IPS-15b (cell line): ENCODE results near the gene TBC1D10A.

ENCODE experiments used
- H3K27me3 ChIP-seq: one replicate; pipeline ENCODE4 v1.6.1; 2013; ENCODE audit warnings: low read length; ENCODE audit not compliant: control insufficient read depth, insufficient read depth
- H3K36me3 ChIP-seq: one replicate; pipeline ENCODE4 v1.6.1; 2013; ENCODE audit warnings: low read length; ENCODE audit not compliant: control insufficient read depth, insufficient read depth
- H3K4me1 ChIP-seq: one replicate; pipeline ENCODE4 v1.6.1; 2013; ENCODE audit warnings: mild to moderate bottlenecking, low read length; ENCODE audit not compliant: control insufficient read depth, insufficient read depth
- H3K4me3 ChIP-seq: one replicate; pipeline ENCODE4 v1.5.1; 2013; ENCODE audit warnings: low read depth, low read length
- H3K9ac ChIP-seq: one replicate; pipeline ENCODE4 v1.6.1; 2013; ENCODE audit warnings: low read depth, mild to moderate bottlenecking, low read length
- H3K9me3 ChIP-seq: one replicate; pipeline ENCODE4 v1.6.1; 2013; ENCODE audit warnings: mild to moderate bottlenecking, low read length; ENCODE audit not compliant: control insufficient read depth, insufficient read depth

The TBC1D10A gene

GRCh38 chr22:30305519-30305905 lies 21.2 kb downstream of the TBC1D10A start:
- H3K4me1 ChIP-seq, result peaks cover under 1% of the 10 kb centered on the region
- peak overlapping the region; percentile 37 for H3K9ac ChIP-seq

GRCh38 chr22:30304495-30305244 lies 22.1 kb downstream of the TBC1D10A start:
- Histone ChIP-seq H3K36me3 (peaks cover 3% of the 10 kb centered on the region), H3K27me3 (no peaks in the 10 kb centered on the region), H3K4me1 (no peaks in the 10 kb centered on the region), H3K9me3 (no peaks in the 10 kb centered on the region), H3K4me3 (no peak overlapping the region), H3K9ac (no peak overlapping the region)

More at GRCh38 chr22:30305519-30305905, 21.2 kb downstream of the TBC1D10A start:
- Histone ChIP-seq H3K36me3 (peaks cover 1% of the 10 kb centered on the region), H3K9me3 (no peaks in the 10 kb centered on the region), H3K27me3 (no peaks in the 10 kb centered on the region), H3K4me3 (no peak overlapping the region)

- Histone ChIP-seq H3K9ac (no peak overlapping the region), H3K4me3 (no peak overlapping the region), H3K36me3 (peaks cover 3% of the 10 kb centered on the region), H3K9me3 (no peaks in the 10 kb centered on the region), H3K4me1 (no peaks in the 10 kb centered on the region), H3K27me3 (no peaks in the 10 kb centered on the region)
Measured at GRCh38 chr22:30302810-30303138, 24.0 kb downstream of the TBC1D10A start.

GRCh38 chr22:30301995-30302809 lies 24.5 kb downstream of the TBC1D10A start:
- Histone ChIP-seq H3K9me3 (no peaks in the 10 kb centered on the region), H3K36me3 (peaks cover 3% of the 10 kb centered on the region), H3K9ac (no peak overlapping the region), H3K27me3 (no peaks in the 10 kb centered on the region), H3K4me3 (no peak overlapping the region), H3K4me1 (no peaks in the 10 kb centered on the region)

- H3K36me3 ChIP-seq, result peaks cover 3% of the 10 kb centered on the region
- H3K27me3 ChIP-seq, result no peaks in the 10 kb centered on the region
- no peak overlapping the region for H3K9ac ChIP-seq
- no peaks in the 10 kb centered on the region for H3K4me1 ChIP-seq
- H3K9me3 ChIP-seq, result no peaks in the 10 kb centered on the region
- H3K4me3 ChIP-seq, result no peak overlapping the region
Measured at GRCh38 chr22:30299322-30299721, 27.4 kb downstream of the TBC1D10A start.

- Histone ChIP-seq H3K9ac (no peak overlapping the region), H3K36me3 (peaks cover 14% of the 10 kb centered on the region)
Measured at GRCh38 chr22:30297991-30298701, 28.6 kb downstream of the TBC1D10A start.

GRCh38 chr22:30297276-30297990 lies 29.3 kb downstream of the TBC1D10A start:
- H3K27me3 ChIP-seq, result no peaks in the 10 kb centered on the region
- H3K4me3 ChIP-seq, result no peak overlapping the region
- no peaks in the 10 kb centered on the region for H3K9me3 ChIP-seq
- peaks cover 16% of the 10 kb centered on the region for H3K36me3 ChIP-seq
- no peak overlapping the region for H3K9ac ChIP-seq
- no peaks in the 10 kb centered on the region for H3K4me1 ChIP-seq

More at GRCh38 chr22:30297991-30298701, 28.6 kb downstream of the TBC1D10A start:
- Histone ChIP-seq H3K4me1 (no peaks in the 10 kb centered on the region), H3K27me3 (no peaks in the 10 kb centered on the region), H3K9me3 (no peaks in the 10 kb centered on the region), H3K4me3 (no peak overlapping the region)

- Histone ChIP-seq H3K4me1 (no peaks in the 10 kb centered on the region), H3K9ac (no peak overlapping the region), H3K9me3 (no peaks in the 10 kb centered on the region), H3K27me3 (no peaks in the 10 kb centered on the region), H3K4me3 (no peak overlapping the region), H3K36me3 (peaks cover 19% of the 10 kb centered on the region)
Measured at GRCh38 chr22:30296833-30297232, 29.9 kb downstream of the TBC1D10A start.

GRCh38 chr22:30296324-30296723 lies 30.4 kb downstream of the TBC1D10A start:
- H3K27me3 ChIP-seq, result no peaks in the 10 kb centered on the region
- H3K9me3 ChIP-seq, result no peaks in the 10 kb centered on the region
- H3K9ac ChIP-seq, result no peak overlapping the region
- H3K4me3 ChIP-seq, result no peak overlapping the region
- peaks cover 19% of the 10 kb centered on the region for H3K36me3 ChIP-seq
- H3K4me1 ChIP-seq, result no peaks in the 10 kb centered on the region

GRCh38 chr22:30295576-30295975 lies 31.2 kb downstream of the TBC1D10A start:
- H3K4me1 ChIP-seq, result no peaks in the 10 kb centered on the region
- H3K36me3 ChIP-seq, result peaks cover 18% of the 10 kb centered on the region
- H3K9ac ChIP-seq, result no peak overlapping the region
- H3K4me3 ChIP-seq, result no peak overlapping the region
- no peaks in the 10 kb centered on the region for H3K27me3 ChIP-seq
- no peaks in the 10 kb centered on the region for H3K9me3 ChIP-seq

GRCh38 chr22:30294830-30295229 lies 31.9 kb downstream of the TBC1D10A start:
- H3K9me3 ChIP-seq, result no peaks in the 10 kb centered on the region
- H3K4me1 ChIP-seq, result peaks cover 5% of the 10 kb centered on the region
- H3K9ac ChIP-seq, result no peak overlapping the region
- peaks cover 16% of the 10 kb centered on the region for H3K36me3 ChIP-seq
- H3K27me3 ChIP-seq, result peaks cover 2% of the 10 kb centered on the region
- H3K4me3 ChIP-seq, result no peak overlapping the region
